Measurements from ENCODE around the gene MAD1L1.
A peak's percentile ranks its signal among the peaks of the same experiment; 100 is the strongest.

Gene MAD1L1

GRCh38 chr7:2096692-2097387 is 135.9 kb downstream of the MAD1L1 start:
- no peak for TF ChIP-seq CTCF (conservative IDR thresholded peaks at IDR 0.05; ENCODE audit: low read length)

GRCh38 chr7:2095436-2095835 is 137.3 kb downstream of the MAD1L1 start:
- DNase-seq (ENCODE audit: low read depth): no peak
- TF ChIP-seq CTCF (conservative IDR thresholded peaks at IDR 0.05; ENCODE audit: low read length): no peak

More at GRCh38 chr7:2096692-2097387, 135.9 kb downstream of the MAD1L1 start:
- no peak overlapping the region for H3K4me3 ChIP-seq (ENCODE audit: low read length)
- DNase-seq (ENCODE audit: low read depth): no peak

GRCh38 chr7:2094454-2095045 is 138.2 kb downstream of the MAD1L1 start:
- DNase-seq (ENCODE audit: low read depth): no peak

More at GRCh38 chr7:2095436-2095835, 137.3 kb downstream of the MAD1L1 start:
- H3K4me3 ChIP-seq (ENCODE audit: low read length): no peak overlapping the region

GRCh38 chr7:2093843-2094220 is 138.9 kb downstream of the MAD1L1 start:
- no peak for TF ChIP-seq CTCF (conservative IDR thresholded peaks at IDR 0.05; ENCODE audit: low read length)
- no peak for DNase-seq (ENCODE audit: low read depth)
- no peak overlapping the region for H3K4me3 ChIP-seq (ENCODE audit: low read length)

More at GRCh38 chr7:2094454-2095045, 138.2 kb downstream of the MAD1L1 start:
- TF ChIP-seq CTCF (conservative IDR thresholded peaks at IDR 0.05; ENCODE audit: low read length): no peak
- no peak overlapping the region for H3K4me3 ChIP-seq (ENCODE audit: low read length)

GRCh38 chr7:2093215-2093842 is 139.4 kb downstream of the MAD1L1 start:
- peak; percentile 20 for DNase-seq (ENCODE audit: low read depth)
- H3K4me3 ChIP-seq (ENCODE audit: low read length): no peak overlapping the region
- no peak for TF ChIP-seq CTCF (conservative IDR thresholded peaks at IDR 0.05; ENCODE audit: low read length)

GRCh38 chr7:2092279-2092678 is 140.5 kb downstream of the MAD1L1 start:
- no peak for TF ChIP-seq CTCF (conservative IDR thresholded peaks at IDR 0.05; ENCODE audit: low read length)
- H3K4me3 ChIP-seq (ENCODE audit: low read length): no peak overlapping the region
- DNase-seq (ENCODE audit: low read depth): no peak
